ENCODE data around the gene ANKRD33B.
"Not testable (repeated sequence)": the region's sequence is repeated elsewhere in the genome, so short reads cannot be mapped to it uniquely, and the experiment has no call there.

ANKRD33B gene

GRCh38 chr5:10573487-10574145 lies 9.7 kb downstream of the ANKRD33B start:
- no peak overlapping the region for H3K4me3 ChIP-seq (ENCODE audit: low read depth, low read length)
- no peaks in the 10 kb centered on the region for H3K36me3 ChIP-seq (ENCODE audit: control insufficient read depth, insufficient read depth, low read length)
- H3K4me1 ChIP-seq (ENCODE audit: control insufficient read depth, insufficient read depth, low read length): peaks cover 11% of the 10 kb centered on the region
- H3K9me3 ChIP-seq (ENCODE audit: control insufficient read depth, insufficient read depth, low read depth, low read length): no peaks in the 10 kb centered on the region
- H3K9ac ChIP-seq (ENCODE audit: low read length): no peak overlapping the region
- H3K27ac ChIP-seq (ENCODE audit: low read depth, low read length): no peak overlapping the region
- no peaks in the 10 kb centered on the region for H3K27me3 ChIP-seq (ENCODE audit: control insufficient read depth, insufficient read depth, low read length)

DNA sequence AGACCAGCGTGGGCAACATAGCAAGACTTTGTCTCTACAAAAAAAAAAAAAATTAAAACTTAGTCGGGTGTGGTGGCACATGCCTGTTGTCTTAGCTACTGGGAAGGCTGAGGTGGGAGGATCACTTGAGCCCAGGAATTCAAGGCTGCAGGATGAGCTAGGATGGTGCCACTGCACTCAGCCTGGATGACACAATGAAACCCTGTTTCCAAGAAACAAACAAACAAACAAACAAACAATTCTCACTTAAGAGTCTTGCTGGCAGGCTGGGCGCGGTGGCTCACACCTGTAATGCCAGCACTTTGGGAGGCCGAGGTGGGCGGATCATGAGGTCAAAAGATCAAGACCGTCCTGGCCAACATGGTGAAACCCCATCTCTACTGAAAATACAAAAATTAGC lies 11.0 kb downstream of the ANKRD33B start:
- H3K27me3 ChIP-seq (ENCODE audit: control insufficient read depth, insufficient read depth, low read length); H3K36me3 ChIP-seq (ENCODE audit: control insufficient read depth, insufficient read depth, low read length); H3K27ac ChIP-seq (ENCODE audit: low read depth, low read length); H3K9me3 ChIP-seq (ENCODE audit: control insufficient read depth, insufficient read depth, low read depth, low read length); H3K9ac ChIP-seq (ENCODE audit: low read length); H3K4me3 ChIP-seq (ENCODE audit: low read depth, low read length): not testable (repeated sequence)
- H3K4me1 ChIP-seq (ENCODE audit: control insufficient read depth, insufficient read depth, low read length): peaks cover 12% of the 10 kb centered on the region

GRCh38 chr5:10576121-10576789 lies 12.4 kb downstream of the ANKRD33B start:
- peaks cover 15% of the 10 kb centered on the region for H3K4me1 ChIP-seq (ENCODE audit: control insufficient read depth, insufficient read depth, low read length)

GRCh38 chr5:10576790-10577189 lies 12.9 kb downstream of the ANKRD33B start:
- H3K27me3 ChIP-seq (ENCODE audit: control insufficient read depth, insufficient read depth, low read length): no peaks in the 10 kb centered on the region
- no peaks in the 10 kb centered on the region for H3K9me3 ChIP-seq (ENCODE audit: control insufficient read depth, insufficient read depth, low read depth, low read length)
- no peaks in the 10 kb centered on the region for H3K36me3 ChIP-seq (ENCODE audit: control insufficient read depth, insufficient read depth, low read length)
- peaks cover 15% of the 10 kb centered on the region for H3K4me1 ChIP-seq (ENCODE audit: control insufficient read depth, insufficient read depth, low read length)
- no peak overlapping the region for H3K27ac ChIP-seq (ENCODE audit: low read depth, low read length)
- no peak overlapping the region for H3K4me3 ChIP-seq (ENCODE audit: low read depth, low read length)
- no peak overlapping the region for H3K9ac ChIP-seq (ENCODE audit: low read length)

More at GRCh38 chr5:10576121-10576789, 12.4 kb downstream of the ANKRD33B start:
- H3K27ac ChIP-seq (ENCODE audit: low read depth, low read length): no peak overlapping the region
- H3K9me3 ChIP-seq (ENCODE audit: control insufficient read depth, insufficient read depth, low read depth, low read length): no peaks in the 10 kb centered on the region
- H3K27me3 ChIP-seq (ENCODE audit: control insufficient read depth, insufficient read depth, low read length): no peaks in the 10 kb centered on the region
- H3K36me3 ChIP-seq (ENCODE audit: control insufficient read depth, insufficient read depth, low read length): no peaks in the 10 kb centered on the region
- H3K4me3 ChIP-seq (ENCODE audit: low read depth, low read length): no peak overlapping the region
- H3K9ac ChIP-seq (ENCODE audit: low read length): no peak overlapping the region

DNA sequence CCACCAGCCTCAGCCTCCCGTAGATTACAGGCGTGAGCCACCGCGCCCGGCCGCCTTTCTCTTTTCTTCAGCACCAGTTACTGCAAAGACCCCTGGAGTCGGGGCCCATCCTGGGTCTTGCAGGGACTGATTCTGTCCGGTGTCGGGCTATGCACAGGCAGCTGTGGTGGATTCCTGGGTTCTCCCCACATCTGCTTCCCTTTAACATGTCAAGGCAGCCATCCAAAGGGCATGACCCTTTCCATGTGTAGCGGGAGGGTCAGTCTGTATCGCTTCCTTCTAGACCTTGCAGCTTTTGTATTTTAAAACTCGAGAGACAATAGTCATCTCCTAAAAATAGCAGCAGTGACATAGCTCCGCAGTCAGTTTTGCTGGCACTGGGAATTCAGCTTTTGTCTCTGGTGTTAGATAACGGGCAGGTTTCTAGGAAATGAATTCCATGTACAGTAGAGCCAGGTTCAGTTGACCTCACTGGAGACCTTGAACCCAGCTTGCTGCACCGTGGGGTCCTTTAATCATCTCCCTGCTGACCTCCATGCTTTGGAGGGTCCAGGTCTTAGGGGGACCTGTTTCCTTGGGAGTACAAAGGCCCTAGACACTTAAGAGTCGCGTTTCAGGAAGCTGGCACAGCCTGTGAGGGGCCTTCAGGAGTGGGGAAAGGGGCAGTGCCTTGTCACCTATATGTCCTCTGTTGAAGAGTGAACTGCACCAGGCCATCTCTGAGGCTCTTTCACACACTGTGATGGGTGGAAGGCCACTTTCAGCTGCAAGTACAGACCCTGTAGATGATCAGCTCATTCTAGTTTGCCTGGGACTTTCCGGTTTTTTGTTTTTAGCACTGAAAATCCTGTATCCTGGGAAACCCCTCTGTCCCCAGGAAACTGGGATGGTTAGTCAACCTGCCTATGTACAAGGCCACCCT lies 13.8 kb downstream of the ANKRD33B start:
- Histone ChIP-seq H3K9me3 (ENCODE audit: control insufficient read depth, insufficient read depth, low read depth, low read length) (no peaks in the 10 kb centered on the region), H3K4me3 (ENCODE audit: low read depth, low read length) (no peak overlapping the region), H3K27ac (ENCODE audit: low read depth, low read length) (no peak overlapping the region)

DNA sequence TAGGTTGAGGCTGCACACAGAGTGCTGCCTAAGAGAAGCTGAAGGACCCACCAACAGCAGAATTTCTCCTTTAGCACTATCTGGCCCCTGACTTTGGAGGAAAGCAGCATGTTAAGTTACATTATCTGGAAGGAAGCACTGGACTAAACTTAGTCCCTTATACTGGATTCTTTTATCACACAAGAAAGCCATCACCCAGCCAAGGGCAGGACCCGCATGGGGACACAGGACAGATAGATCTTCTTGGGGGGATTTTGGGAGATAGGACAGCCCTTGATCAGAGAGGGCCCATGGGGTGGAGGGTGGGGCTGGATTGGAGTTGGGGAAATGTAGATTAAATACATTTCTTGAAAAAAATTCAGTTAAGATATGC lies 14.4 kb downstream of the ANKRD33B start:
- no peaks in the 10 kb centered on the region for H3K36me3 ChIP-seq (ENCODE audit: control insufficient read depth, insufficient read depth, low read length)
- no peaks in the 10 kb centered on the region for H3K9me3 ChIP-seq (ENCODE audit: control insufficient read depth, insufficient read depth, low read depth, low read length)
- no peak overlapping the region for H3K9ac ChIP-seq (ENCODE audit: low read length)
- H3K4me1 ChIP-seq (ENCODE audit: control insufficient read depth, insufficient read depth, low read length): peaks cover 15% of the 10 kb centered on the region
- H3K4me3 ChIP-seq (ENCODE audit: low read depth, low read length): no peak overlapping the region
- H3K27ac ChIP-seq (ENCODE audit: low read depth, low read length): no peak overlapping the region
- no peaks in the 10 kb centered on the region for H3K27me3 ChIP-seq (ENCODE audit: control insufficient read depth, insufficient read depth, low read length)

More for the DNA sequence above, 13.8 kb downstream of the ANKRD33B start:
- Histone ChIP-seq H3K9ac (ENCODE audit: low read length) (no peak overlapping the region), H3K27me3 (ENCODE audit: control insufficient read depth, insufficient read depth, low read length) (no peaks in the 10 kb centered on the region), H3K4me1 (ENCODE audit: control insufficient read depth, insufficient read depth, low read length) (peaks cover 15% of the 10 kb centered on the region), H3K36me3 (ENCODE audit: control insufficient read depth, insufficient read depth, low read length) (no peaks in the 10 kb centered on the region)

GRCh38 chr5:10578869-10579268 lies 15.0 kb downstream of the ANKRD33B start:
- H3K36me3 ChIP-seq (ENCODE audit: control insufficient read depth, insufficient read depth, low read length): no peaks in the 10 kb centered on the region
- H3K27ac ChIP-seq (ENCODE audit: low read depth, low read length): no peak overlapping the region
- no peaks in the 10 kb centered on the region for H3K9me3 ChIP-seq (ENCODE audit: control insufficient read depth, insufficient read depth, low read depth, low read length)
- no peak overlapping the region for H3K4me3 ChIP-seq (ENCODE audit: low read depth, low read length)
- no peak overlapping the region for H3K9ac ChIP-seq (ENCODE audit: low read length)
- H3K4me1 ChIP-seq (ENCODE audit: control insufficient read depth, insufficient read depth, low read length): peaks cover 15% of the 10 kb centered on the region
- no peaks in the 10 kb centered on the region for H3K27me3 ChIP-seq (ENCODE audit: control insufficient read depth, insufficient read depth, low read length)

GRCh38 chr5:10579536-10580521 lies 16.0 kb downstream of the ANKRD33B start:
- Histone ChIP-seq H3K27ac (ENCODE audit: low read depth, low read length) (no peak overlapping the region), H3K36me3 (ENCODE audit: control insufficient read depth, insufficient read depth, low read length) (no peaks in the 10 kb centered on the region), H3K4me1 (ENCODE audit: control insufficient read depth, insufficient read depth, low read length) (peaks cover 15% of the 10 kb centered on the region), H3K27me3 (ENCODE audit: control insufficient read depth, insufficient read depth, low read length) (no peaks in the 10 kb centered on the region), H3K4me3 (ENCODE audit: low read depth, low read length) (no peak overlapping the region), H3K9ac (ENCODE audit: low read length) (no peak overlapping the region), H3K9me3 (ENCODE audit: control insufficient read depth, insufficient read depth, low read depth, low read length) (no peaks in the 10 kb centered on the region)

- Histone ChIP-seq H3K4me1 (ENCODE audit: control insufficient read depth, insufficient read depth, low read length) (peaks cover 15% of the 10 kb centered on the region), H3K4me3 (ENCODE audit: low read depth, low read length) (no peak overlapping the region), H3K9ac (ENCODE audit: low read length) (no peak overlapping the region), H3K27me3 (ENCODE audit: control insufficient read depth, insufficient read depth, low read length) (no peaks in the 10 kb centered on the region), H3K9me3 (ENCODE audit: control insufficient read depth, insufficient read depth, low read depth, low read length) (no peaks in the 10 kb centered on the region), H3K36me3 (ENCODE audit: control insufficient read depth, insufficient read depth, low read length) (no peaks in the 10 kb centered on the region), H3K27ac (ENCODE audit: low read depth, low read length) (no peak overlapping the region)
Measured at GRCh38 chr5:10580531-10581423, 16.9 kb downstream of the ANKRD33B start.

DNA sequence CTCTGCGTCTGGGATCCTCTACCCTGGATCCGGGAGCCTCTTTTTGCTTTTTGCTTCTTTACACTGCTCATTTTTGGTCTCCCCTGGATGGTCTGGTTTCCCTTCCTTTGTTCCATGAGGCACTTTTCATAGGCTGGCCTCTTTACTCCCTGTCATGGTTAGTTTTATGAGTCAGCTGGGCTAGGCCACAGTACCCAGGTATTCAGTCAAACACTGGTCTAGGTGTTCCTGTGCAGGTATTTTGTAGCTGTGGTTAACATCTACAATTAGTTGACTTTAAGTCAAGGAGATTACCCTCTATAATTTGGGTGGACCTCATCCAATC lies 17.5 kb downstream of the ANKRD33B start:
- Histone ChIP-seq H3K27me3 (ENCODE audit: control insufficient read depth, insufficient read depth, low read length) (no peaks in the 10 kb centered on the region), H3K9me3 (ENCODE audit: control insufficient read depth, insufficient read depth, low read depth, low read length) (no peaks in the 10 kb centered on the region), H3K9ac (ENCODE audit: low read length) (no peak overlapping the region), H3K36me3 (ENCODE audit: control insufficient read depth, insufficient read depth, low read length) (no peaks in the 10 kb centered on the region), H3K4me1 (ENCODE audit: control insufficient read depth, insufficient read depth, low read length) (peaks cover 18% of the 10 kb centered on the region), H3K4me3 (ENCODE audit: low read depth, low read length) (no peak overlapping the region), H3K27ac (ENCODE audit: low read depth, low read length) (no peak overlapping the region)
